Endothelial cell of umbilical vein (primary cell): ENCODE data around the gene CAMK2N2.

Experiments used
- CTCF ChIP-seq, 2 donors: IDR thresholded peaks; 1 replicate in 1 of 2; 2 replicates in 1 of 2; pipeline ENCODE4 v1.5.1; 2011; ENCODE audit warnings: low read length in 2 of 2, mild to moderate bottlenecking in 2 of 2, moderate library complexity in 2 of 2, control low read depth in 1 of 2, inconsistent platforms in 1 of 2, low read depth in 1 of 2; ENCODE audit not compliant: insufficient read depth in 1 of 2; ENCODE audit errors: extremely low read depth in 1 of 2
- FOS ChIP-seq: IDR thresholded peaks from 2 replicates; pipeline ENCODE4 v1.6.1; 2011; ENCODE audit warnings: mild to moderate bottlenecking, low read length, moderate library complexity, borderline replicate concordance; ENCODE audit not compliant: insufficient read depth
- JUN ChIP-seq: IDR thresholded peaks from 2 replicates; pipeline ENCODE4 v1.6.1; 2011; ENCODE audit warnings: borderline replicate concordance, low read depth; ENCODE audit not compliant: insufficient read length, insufficient read depth
- MAX ChIP-seq: IDR thresholded peaks from 2 replicates; pipeline ENCODE4 v1.6.1; 2011; ENCODE audit not compliant: insufficient read depth, insufficient read length
- POLR2A ChIP-seq: IDR thresholded peaks from 2 replicates; pipeline ENCODE4 v1.6.1; 2012; ENCODE audit warnings: low read depth, mild to moderate bottlenecking, control low read depth, low read length
- POLR2AphosphoS5 ChIP-seq: IDR thresholded peaks from 2 replicates; pipeline ENCODE4 v1.6.1; 2012; ENCODE audit warnings: low read depth, mild to moderate bottlenecking, control low read depth, low read length, moderate library complexity; ENCODE audit not compliant: insufficient read depth

GRCh38 chr3:184222521-184222920 lies 38.8 kb downstream of the CAMK2N2 start:
- TF ChIP-seq POLR2AphosphoS5 (no peak), CTCF (IDR thresholded peaks at IDR 0.05; ENCODE audit: extremely low read depth in 1 of 2, insufficient read depth in 1 of 2, low read depth in 1 of 2, low read length in 2 of 2) (no peak), POLR2A (no peak), JUN (no peak), FOS (no peak), MAX (no peak)
